ENCODE data around the gene B9D1. TPM values are rescaled to one million over a fixed set of nuclear protein-coding genes. Genes with fewer than 3 reads are reported as not detected.

Gene B9D1
- total RNA-seq, 1 experiment from 2014 or later = 31.9 TPM

- TF ChIP-seq ZNF532 (CRISPR knock-in tag; IDR thresholded peaks at IDR 0.05; ENCODE audit: borderline replicate concordance) (no peak), FOXJ3 (CRISPR knock-in tag; IDR thresholded peaks at IDR 0.05; ENCODE audit: borderline replicate concordance) (no peak), HMGA2 (CRISPR knock-in tag; IDR thresholded peaks at IDR 0.05) (no peak), RORB (CRISPR knock-in tag; IDR thresholded peaks at IDR 0.05) (no peak)
These were observed 8.9 kb upstream of the B9D1 start (continued) for GRCh38 chr17:19371259-19372010.

GRCh38 chr17:19370493-19370960 lies 8.0 kb upstream of the B9D1 start:
- 0 out of 2 replicates have a peak overlapping the region, but pooled peaks have one; percentile 16 for H3K27ac Mint-ChIP-seq
- H3K9me3 Mint-ChIP-seq = no peaks in the 10 kb centered on the region
- DNase-seq (ENCODE audit: low spot score) = no peak
- CTCF ChIA-PET = no interaction called here
- POLR2A ChIA-PET = no interaction called here
- no peak for ATAC-seq
- H3K4me1 Mint-ChIP-seq = no peaks in the 10 kb centered on the region; the same call in 1 of the 2 replicates
- H3K36me3 Mint-ChIP-seq = no peaks in the 10 kb centered on the region
- no peaks in the 10 kb centered on the region for H3K27me3 Mint-ChIP-seq (ENCODE audit: low read depth)
- no peak overlapping the region for H3K4me3 Mint-ChIP-seq
- no peak for TF ChIP-seq USF1 (CRISPR knock-in tag; IDR thresholded peaks at IDR 0.05)
- no peak for TF ChIP-seq ZNF121 (CRISPR knock-in tag; IDR thresholded peaks at IDR 0.05)
- no peak for TF ChIP-seq MLX (CRISPR knock-in tag; IDR thresholded peaks at IDR 0.05)
- no peak for TF ChIP-seq ZNF532 (CRISPR knock-in tag; IDR thresholded peaks at IDR 0.05; ENCODE audit: borderline replicate concordance)
- TF ChIP-seq GRHL2 (CRISPR knock-in tag; IDR thresholded peaks at IDR 0.05; ENCODE audit: insufficient replicate concordance, severe bottlenecking) = no peak
- TF ChIP-seq CDX4 (CRISPR knock-in tag; IDR thresholded peaks at IDR 0.05; ENCODE audit: borderline replicate concordance) = no peak
- no peak for TF ChIP-seq ZNF232 (CRISPR knock-in tag; IDR thresholded peaks at IDR 0.05)
- TF ChIP-seq ZNF671 (CRISPR knock-in tag; IDR thresholded peaks at IDR 0.05) = no peak
- TF ChIP-seq E2F5 (CRISPR knock-in tag; IDR thresholded peaks at IDR 0.05) = no peak
- TF ChIP-seq PRRX2 (CRISPR knock-in tag; IDR thresholded peaks at IDR 0.05) = no peak
- TF ChIP-seq TCF7 (CRISPR knock-in tag; IDR thresholded peaks at IDR 0.05; ENCODE audit: low read depth) = no peak
- no peak for TF ChIP-seq ARID4B (CRISPR knock-in tag; IDR thresholded peaks at IDR 0.05; ENCODE audit: borderline replicate concordance)
- TF ChIP-seq ATF2 (CRISPR knock-in tag; IDR thresholded peaks at IDR 0.05; ENCODE audit: borderline replicate concordance, low read depth) = no peak

All from WTC11 (cell line).